GM18505 (cell line): ENCODE data around the gene NRL.
A peak's percentile ranks its signal among the peaks of the same experiment; 100 is the strongest.
"Not testable (repeated sequence)": the region's sequence is repeated elsewhere in the genome, so short reads cannot be mapped to it uniquely, and the experiment has no call there.

Experiments
- ATAC-seq: cut with Tn5 transposase; IDR thresholded peaks from one replicate; pipeline ENCODE4 v1.9.1; 2021; ENCODE audit not compliant: unreplicated experiment
- POLR2A ChIP-seq: IDR thresholded peaks from 4 replicates; pipeline ENCODE4 v1.6.1; 2011; ENCODE audit warnings: borderline replicate concordance; ENCODE audit not compliant: insufficient read depth, insufficient read length; ENCODE audit errors: extremely low read depth

The NRL gene

GRCh38 chr14:24110060-24110459, 4.7 kb downstream of the NRL start:
- no peak for ATAC-seq

GRCh38 chr14:24108336-24108874, 6.3 kb downstream of the NRL start:
- TF ChIP-seq POLR2A, result no peak
- ATAC-seq, result no peak

More at GRCh38 chr14:24110060-24110459, 4.7 kb downstream of the NRL start:
- TF ChIP-seq POLR2A, result no peak

DNA sequence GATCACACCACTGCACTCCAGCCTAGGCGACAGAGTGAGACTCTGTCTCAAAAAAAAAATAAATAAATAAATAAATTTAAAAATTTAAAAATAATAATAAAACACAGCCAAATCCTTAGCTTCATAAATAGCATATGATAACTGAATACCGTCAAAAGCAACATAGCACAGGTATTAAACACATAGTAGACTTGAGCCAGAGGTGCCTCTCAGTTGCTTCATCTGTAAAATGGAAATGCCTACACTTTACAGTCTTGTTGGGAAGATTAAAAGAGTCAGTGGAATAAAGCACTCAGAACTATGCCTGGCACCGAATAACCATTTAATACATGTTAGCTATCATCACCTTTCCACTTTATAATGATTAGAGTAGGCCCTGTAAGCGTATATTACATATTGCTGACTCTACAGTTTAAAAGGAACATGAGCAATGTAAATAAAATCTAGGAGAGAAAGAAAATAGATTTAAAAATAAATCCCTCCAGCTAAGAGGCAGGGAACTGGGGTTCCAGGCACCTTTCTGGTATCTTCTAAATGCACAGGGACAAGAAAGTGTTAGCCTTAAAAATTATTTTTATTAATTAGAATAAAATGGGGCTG, 8.0 kb downstream of the NRL start:
- TF ChIP-seq POLR2A, result no peak
- ATAC-seq, result no peak

DNA sequence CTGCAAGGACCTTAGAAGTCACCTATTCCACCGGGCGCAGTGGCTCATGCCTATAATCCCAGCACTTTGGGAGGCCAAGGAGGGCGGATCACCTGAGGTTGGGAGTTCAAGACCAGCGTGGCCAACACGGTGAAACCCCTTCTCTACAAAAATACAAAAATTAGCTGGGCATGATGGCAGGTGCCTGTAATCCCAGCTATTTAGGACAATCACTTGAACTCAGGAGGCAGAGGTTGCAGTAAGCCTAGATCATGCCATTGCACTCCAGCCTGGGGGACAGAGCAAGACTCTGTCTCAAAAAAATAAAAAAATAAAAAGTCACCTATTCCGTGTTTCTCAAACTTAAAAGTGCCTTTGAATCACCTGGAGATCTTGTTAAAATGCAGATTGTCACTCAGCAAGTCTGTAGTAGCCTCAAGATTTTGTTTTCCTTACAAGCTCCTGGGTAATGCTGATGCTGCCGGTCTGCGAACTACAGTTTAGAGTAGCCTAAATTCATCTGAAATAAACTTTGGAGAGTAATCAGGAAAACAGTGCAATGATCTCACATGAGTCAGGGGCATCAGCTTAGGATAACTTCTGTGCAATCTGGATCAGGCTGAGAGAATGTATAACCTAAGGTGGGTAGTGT, 9.0 kb downstream of the NRL start:
- ATAC-seq, result not testable (repeated sequence)

GRCh38 chr14:24103451-24103850, 11.3 kb downstream of the NRL start:
- no peak for TF ChIP-seq POLR2A
- ATAC-seq, result no peak

DNA sequence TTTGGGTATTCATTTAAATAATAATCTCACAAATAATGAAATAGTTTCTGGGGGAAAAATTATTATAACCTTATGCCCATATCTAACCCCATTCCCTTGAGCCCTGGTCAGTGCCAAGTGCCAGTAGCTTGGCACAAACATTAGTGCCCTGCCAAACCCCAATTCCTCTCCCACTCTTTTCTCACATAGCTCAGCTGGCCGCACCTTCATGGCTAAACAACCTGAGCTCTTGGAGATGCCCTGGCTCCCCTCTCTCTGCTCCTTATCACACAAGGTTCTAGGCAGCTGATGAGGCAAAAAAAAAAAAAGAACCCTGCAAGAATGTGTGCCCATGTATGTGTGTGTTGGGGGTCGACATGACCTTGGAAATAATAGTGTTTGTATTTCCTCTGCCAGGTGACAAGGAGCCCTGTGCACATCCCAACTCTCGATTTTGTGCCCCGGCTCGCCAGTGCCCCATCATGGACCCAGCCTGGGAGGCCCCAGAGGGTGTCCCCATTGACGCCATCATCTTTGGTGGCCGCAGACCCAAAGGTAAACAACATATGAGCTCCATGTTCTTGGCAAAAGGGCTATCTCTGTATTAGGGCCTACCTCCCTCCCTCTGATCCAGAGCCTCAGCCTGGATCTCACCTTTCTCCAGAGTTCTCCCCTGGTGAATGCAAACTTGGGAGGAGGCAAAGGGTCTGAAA, 12.2 kb downstream of the NRL start:
- no peak for ATAC-seq
- TF ChIP-seq POLR2A, result peak; percentile 0

- ATAC-seq, result no peak
- peak; percentile 22 for TF ChIP-seq POLR2A
Observed at GRCh38 chr14:24100982-24101494, 13.7 kb downstream of the NRL start.

GRCh38 chr14:24100197-24100981, 14.4 kb downstream of the NRL start:
- no peak for ATAC-seq
- TF ChIP-seq POLR2A, result no peak

- no peak for TF ChIP-seq POLR2A
- ATAC-seq, result no peak
Observed at GRCh38 chr14:24098927-24099813, 15.6 kb downstream of the NRL start.

DNA sequence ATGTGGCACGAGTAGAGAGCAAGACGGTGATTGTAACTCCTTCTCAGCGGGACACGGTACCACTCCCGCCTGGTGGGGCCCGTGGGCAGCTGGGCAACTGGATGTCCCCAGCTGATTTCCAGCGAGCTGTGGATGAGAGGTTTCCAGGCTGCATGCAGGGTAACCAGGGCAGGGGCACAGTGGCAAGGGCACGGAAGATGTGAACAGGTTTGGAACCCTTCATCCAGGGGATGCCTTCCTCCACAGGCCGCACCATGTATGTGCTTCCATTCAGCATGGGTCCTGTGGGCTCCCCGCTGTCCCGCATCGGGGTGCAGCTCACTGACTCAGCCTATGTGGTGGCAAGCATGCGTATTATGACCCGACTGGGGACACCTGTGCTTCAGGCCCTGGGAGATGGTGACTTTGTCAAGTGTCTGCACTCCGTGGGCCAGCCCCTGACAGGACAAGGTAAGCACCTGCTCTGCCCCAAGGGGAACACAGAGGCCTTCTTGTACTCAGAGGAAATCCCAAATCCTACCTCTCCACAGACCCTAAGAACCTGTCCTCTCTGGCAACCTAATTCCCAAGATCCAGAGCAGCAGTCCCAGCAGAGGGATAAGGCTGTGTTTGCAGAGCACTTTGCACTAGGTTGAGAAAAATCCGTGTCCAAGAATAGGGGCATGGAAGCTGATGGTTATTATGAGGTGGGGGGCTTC, 16.4 kb downstream of the NRL start:
- ATAC-seq, result no peak
- TF ChIP-seq POLR2A, result no peak

GRCh38 chr14:24096545-24097181, 18.1 kb downstream of the NRL start:
- no peak for TF ChIP-seq POLR2A
- no peak for ATAC-seq

DNA sequence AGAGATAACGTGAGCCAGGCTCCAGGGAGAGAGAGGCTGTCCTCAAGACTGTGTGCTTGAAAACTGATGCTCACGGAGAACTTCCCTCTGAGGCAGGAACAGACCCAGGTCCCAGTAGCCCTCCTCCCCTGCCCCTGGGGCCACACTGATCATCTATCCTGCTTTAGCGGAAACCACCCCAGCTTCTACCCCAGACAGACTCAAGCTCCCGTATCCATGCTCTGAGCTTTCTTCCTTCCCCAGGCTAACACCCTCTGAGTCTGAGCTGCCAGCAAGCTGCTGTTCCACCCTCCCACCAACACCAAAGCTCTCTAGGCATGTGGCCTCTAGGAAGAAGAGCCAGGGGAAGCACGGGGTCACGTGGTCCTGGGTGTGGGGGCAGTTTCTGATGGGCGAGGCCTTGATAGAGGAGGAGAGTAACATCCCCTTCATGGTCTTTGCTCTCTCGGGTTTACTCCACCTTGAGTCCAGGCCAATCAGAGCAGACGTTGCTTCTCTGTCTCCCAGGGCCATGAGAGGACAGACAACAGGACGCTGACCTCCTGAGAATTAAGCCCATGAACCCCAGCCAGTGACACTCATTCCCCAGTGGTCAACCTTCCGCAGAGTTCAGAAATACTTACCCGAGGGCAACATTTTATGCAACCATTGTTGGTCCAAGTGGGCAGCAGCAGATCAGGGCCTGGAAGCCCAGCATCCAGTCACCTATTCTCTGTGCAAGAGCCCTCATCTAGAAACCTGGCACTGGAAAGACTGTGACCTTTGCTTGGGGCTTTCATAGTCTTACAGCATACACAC, 19.3 kb downstream of the NRL start:
- TF ChIP-seq POLR2A, result peak; percentile 98
- ATAC-seq, result peak; percentile 64
